NT2/D1 (cell line): Measurements from ENCODE around the gene UBALD1.

Experiments
- SUZ12 ChIP-seq: IDR thresholded peaks from 2 replicates; pipeline ENCODE4 v1.6.1; 2011; ENCODE audit not compliant: insufficient read length, insufficient read depth; ENCODE audit errors: extremely low read depth
- YY1 ChIP-seq: IDR thresholded peaks from 2 replicates; pipeline ENCODE4 v1.6.1; 2011; ENCODE audit not compliant: insufficient read length, insufficient read depth
- ZNF274 ChIP-seq: IDR thresholded peaks from 2 replicates; pipeline ENCODE4 v1.6.1; 2011; ENCODE audit warnings: mild to moderate bottlenecking, low read depth, low read length

DNA sequence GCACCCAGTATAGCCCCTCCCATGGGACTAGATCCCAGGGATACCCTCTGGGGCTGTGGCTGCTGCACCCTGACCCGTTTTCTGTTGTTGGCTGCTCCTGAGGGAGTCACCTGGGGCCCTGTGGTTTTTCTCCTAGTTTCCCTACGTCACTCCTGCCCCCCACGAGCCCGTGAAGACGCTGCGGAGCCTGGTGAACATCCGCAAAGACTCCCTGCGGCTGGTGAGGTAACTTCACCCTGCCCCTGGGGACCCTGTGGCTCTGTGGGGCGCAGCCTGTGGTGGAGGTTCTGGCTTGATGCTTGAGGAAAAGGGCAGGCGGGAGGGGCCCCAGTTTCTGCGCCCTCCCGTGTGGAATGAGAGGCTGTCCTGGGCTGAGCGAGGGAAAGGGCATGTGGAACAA is 37.1 kb upstream of the UBALD1 start:
- TF ChIP-seq YY1, result no peak
- no peak for TF ChIP-seq SUZ12
- TF ChIP-seq ZNF274, result no peak
